ENCODE results near the gene ZNF385B.
"Not testable (repeated sequence)": the region's sequence is repeated elsewhere in the genome, so short reads cannot be mapped to it uniquely, and the experiment has no call there.

ZNF385B gene

DNA sequence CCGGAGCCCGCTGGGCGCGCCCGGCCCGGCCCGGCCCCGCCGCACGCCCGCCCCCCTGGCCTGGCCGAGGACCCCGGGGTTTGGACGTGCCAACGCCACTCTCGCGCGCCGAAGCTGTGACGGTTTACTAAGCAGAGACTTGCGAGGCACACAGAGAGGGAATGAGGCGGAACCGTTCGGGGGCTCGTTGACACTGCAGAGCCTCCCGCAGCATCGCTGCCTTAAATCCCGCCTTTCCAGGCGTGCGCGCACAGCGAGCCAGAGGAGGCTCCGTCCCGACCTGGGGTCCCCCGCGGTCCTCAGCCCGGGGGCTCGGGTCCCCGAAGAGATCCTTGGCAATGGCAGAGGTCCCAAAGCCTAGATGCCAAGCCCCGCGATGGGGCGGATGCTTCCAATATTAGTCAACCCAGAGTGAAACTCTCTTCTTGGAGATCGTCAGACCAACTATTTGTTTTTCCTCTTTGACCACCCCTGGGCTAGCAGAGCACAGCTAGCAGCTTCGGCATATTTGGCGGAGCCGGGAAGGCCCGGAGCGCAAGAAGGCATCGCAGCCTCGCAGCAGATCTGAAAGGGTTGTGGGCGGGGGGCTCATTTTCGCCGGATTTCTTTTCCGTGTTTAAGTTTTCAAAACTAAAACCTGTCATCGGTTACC is at the start of gene ZNF385B:
ZNF385B (minus strand) TSS at position 197 of the 652 bp plus-strand sequence.
- no peaks in the 10 kb centered on the region for H3K36me3 Mint-ChIP-seq
- DNase-seq (ENCODE audit: low spot score in 2 of 2) (no peak), ATAC-seq (ENCODE audit: low read depth) (peak; percentile 10)
- peak within 1 kb of the TSS; percentile 43 for H3K4me3 Mint-ChIP-seq
- no peak within 1 kb of the TSS for H3K27ac Mint-ChIP-seq
- peaks cover 8% of the 10 kb centered on the region for H3K4me1 Mint-ChIP-seq
- no peaks in the 10 kb centered on the region for H3K9me3 Mint-ChIP-seq
- peaks cover 30% of the 10 kb centered on the region for H3K27me3 Mint-ChIP-seq

DNA sequence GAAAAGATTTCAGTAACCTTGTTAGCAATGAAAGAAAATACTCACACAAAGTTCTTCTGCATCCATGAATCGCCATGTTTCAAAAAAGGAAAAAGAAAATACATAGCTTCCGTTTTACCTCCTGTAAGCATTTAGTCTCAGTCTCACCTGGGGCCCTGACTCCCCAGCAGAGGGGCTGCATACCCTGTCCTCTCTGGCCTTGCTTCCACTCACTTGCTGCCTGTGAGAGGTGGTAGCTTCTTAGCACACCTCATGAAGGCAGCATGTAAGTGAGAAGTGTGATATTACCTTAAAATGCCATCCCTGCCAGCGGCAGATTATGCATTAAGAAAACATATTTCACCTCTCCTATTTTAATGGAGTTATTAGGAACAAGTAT is 49.3 kb upstream of the ZNF385B start:
- ATAC-seq (ENCODE audit: low read depth) (no peak), DNase-seq (ENCODE audit: low spot score in 2 of 2) (no peak)
- H3K4me3 Mint-ChIP-seq: no peak overlapping the region
- H3K4me1 Mint-ChIP-seq: no peaks in the 10 kb centered on the region
- no peak overlapping the region for H3K27ac Mint-ChIP-seq
- peaks cover 3% of the 10 kb centered on the region for H3K27me3 Mint-ChIP-seq
- no peaks in the 10 kb centered on the region for H3K9me3 Mint-ChIP-seq
- no peaks in the 10 kb centered on the region for H3K36me3 Mint-ChIP-seq

DNA sequence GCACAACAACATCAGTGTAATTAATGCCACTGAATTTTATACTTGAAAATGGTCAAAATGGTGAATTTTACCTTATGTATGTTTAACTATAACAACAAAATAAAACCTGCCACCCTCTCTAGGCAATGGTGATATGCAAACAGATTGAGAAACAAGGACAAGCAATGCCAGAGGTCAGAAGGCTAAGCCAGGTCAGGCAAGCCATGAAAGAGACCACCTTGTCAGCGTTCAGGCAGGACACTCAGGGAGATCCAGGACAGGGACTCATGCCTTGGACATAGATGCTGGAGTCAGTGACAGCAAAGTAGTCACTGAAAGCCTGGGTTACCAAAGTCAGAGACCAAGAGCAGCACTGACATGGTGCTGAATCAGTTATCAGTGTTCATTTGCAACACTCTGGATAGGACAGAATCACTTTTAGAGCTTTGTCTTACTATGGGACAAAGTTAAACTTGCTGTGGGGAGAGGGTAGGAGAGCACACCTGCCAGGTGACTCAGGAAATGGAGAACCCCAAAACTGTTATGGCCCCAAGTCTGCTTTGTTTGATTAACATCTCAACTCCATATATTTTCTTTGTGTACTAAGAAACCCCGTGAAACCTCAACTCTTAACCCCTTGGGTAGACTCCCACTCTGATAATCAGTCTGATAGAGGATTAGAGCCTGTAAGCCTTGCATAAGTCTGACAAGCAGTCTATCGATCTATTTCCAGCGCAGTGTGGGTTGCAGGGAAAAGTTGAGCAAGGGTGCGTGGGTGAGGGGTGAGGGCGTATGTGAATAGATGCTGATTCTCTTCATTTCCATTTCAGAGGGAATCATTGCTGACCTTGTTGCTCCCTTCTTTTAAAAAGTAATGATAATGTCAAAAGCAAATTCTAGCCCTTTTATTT is 48.7 kb upstream of the ZNF385B start:
- no peak for DNase-seq (ENCODE audit: low spot score in 2 of 2)
- ATAC-seq (ENCODE audit: low read depth): no peak
- no peaks in the 10 kb centered on the region for H3K4me1 Mint-ChIP-seq
- H3K36me3 Mint-ChIP-seq: no peaks in the 10 kb centered on the region
- peaks cover 3% of the 10 kb centered on the region for H3K27me3 Mint-ChIP-seq
- no peak overlapping the region for H3K27ac Mint-ChIP-seq
- H3K9me3 Mint-ChIP-seq: no peaks in the 10 kb centered on the region
- no peak overlapping the region for H3K4me3 Mint-ChIP-seq

DNA sequence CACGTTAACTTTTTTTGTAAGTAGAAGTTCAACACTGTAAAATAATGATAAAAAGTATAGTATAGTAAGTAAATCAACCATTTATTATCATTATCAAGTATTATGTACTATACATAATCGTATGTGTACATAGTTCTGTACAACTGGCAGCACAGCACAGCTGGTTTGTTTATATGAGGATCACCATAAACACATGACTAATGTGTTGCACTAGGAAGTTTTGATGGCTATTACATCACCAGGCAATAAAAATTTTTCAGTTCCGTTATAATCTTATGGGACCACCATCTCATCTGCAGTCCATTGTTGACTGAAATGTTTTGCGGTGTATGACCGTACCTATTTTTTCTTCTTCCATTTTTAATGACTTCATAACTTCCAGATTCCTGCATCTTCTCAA is 39.2 kb upstream of the ZNF385B start:
- Mint-ChIP-seq H3K4me3 (no peak overlapping the region), H3K27me3 (no peaks in the 10 kb centered on the region), H3K27ac (no peak overlapping the region), H3K36me3 (no peaks in the 10 kb centered on the region), H3K4me1 (no peaks in the 10 kb centered on the region), H3K9me3 (peaks cover 3% of the 10 kb centered on the region)
- ATAC-seq (ENCODE audit: low read depth) (no peak), DNase-seq (ENCODE audit: low spot score in 2 of 2) (no peak)

DNA sequence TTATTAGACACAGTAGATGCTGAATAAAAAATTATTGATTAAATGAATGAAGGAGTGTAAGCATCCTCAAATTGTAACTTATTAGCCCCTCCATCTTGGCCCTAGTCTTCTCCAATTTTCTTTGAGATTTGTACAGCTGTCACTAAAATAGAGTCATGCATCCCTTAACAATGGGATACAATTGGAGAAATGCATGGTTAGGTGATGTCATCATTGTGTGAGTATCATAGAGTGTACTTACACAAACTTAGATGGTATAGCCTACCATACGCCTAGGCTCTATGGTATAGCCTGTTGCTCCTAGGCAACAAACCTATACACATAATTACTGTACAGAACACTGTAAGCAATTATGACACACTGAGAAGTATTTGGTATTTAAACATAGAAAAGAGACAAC is 38.3 kb upstream of the ZNF385B start:
- ATAC-seq (ENCODE audit: low read depth) (no peak), DNase-seq (ENCODE audit: low spot score in 2 of 2) (no peak)
- Mint-ChIP-seq H3K9me3 (peaks cover 3% of the 10 kb centered on the region), H3K27ac (no peak overlapping the region), H3K4me1 (no peaks in the 10 kb centered on the region), H3K27me3 (no peaks in the 10 kb centered on the region), H3K4me3 (no peak overlapping the region), H3K36me3 (no peaks in the 10 kb centered on the region)

DNA sequence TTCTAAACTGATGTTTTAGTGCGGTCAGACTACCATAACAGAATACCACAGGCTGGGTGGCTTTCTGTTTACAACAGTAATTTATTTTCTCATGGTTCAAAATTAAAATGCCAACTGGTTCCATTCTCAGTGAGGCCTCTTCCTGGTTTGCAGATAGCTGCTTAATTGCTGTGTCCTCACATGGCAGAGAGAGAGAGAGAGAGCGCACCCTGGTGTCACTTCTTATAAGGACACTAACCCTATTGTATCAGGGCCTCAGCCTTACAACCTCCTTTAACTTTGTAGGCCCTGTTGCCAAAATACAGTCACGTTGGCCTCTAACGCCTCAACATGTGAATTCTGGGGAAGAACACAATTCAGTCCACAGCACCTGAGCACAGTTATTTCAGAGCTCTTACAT is 37.5 kb upstream of the ZNF385B start:
- H3K4me1 Mint-ChIP-seq: no peaks in the 10 kb centered on the region
- no peaks in the 10 kb centered on the region for H3K36me3 Mint-ChIP-seq
- no peak overlapping the region for H3K4me3 Mint-ChIP-seq
- peaks cover 3% of the 10 kb centered on the region for H3K9me3 Mint-ChIP-seq
- DNase-seq (ENCODE audit: low spot score in 2 of 2) (no peak), ATAC-seq (ENCODE audit: low read depth) (no peak)
- H3K27me3 Mint-ChIP-seq: no peaks in the 10 kb centered on the region
- H3K27ac Mint-ChIP-seq: no peak overlapping the region

DNA sequence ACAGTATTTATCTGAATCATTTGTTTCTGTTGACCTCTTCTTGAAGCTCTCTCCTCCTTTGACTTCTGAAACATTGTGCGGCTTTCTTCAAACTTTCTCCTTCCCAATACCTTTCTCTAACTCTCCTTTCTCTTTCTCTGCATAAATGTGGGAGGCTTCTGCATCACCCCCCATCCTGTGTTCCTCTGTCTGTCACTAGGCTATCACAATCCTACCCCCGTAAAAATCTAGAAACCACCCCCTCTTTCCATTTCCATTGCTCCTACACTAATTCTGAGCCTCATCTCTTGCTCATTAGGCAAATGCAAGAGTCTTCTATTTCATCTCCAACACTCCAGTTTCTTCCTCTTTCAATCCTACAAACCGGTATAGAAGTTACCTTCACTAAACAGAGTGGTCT is 32.2 kb upstream of the ZNF385B start:
- no peak for ATAC-seq (ENCODE audit: low read depth)
- H3K4me1 Mint-ChIP-seq: no peaks in the 10 kb centered on the region
- peaks cover 2% of the 10 kb centered on the region for H3K9me3 Mint-ChIP-seq
- H3K36me3 Mint-ChIP-seq: no peaks in the 10 kb centered on the region
- H3K27ac Mint-ChIP-seq: no peak overlapping the region
- no peak for DNase-seq (ENCODE audit: low spot score in 2 of 2)
- H3K27me3 Mint-ChIP-seq: peaks cover 2% of the 10 kb centered on the region
- H3K4me3 Mint-ChIP-seq: no peak overlapping the region

DNA sequence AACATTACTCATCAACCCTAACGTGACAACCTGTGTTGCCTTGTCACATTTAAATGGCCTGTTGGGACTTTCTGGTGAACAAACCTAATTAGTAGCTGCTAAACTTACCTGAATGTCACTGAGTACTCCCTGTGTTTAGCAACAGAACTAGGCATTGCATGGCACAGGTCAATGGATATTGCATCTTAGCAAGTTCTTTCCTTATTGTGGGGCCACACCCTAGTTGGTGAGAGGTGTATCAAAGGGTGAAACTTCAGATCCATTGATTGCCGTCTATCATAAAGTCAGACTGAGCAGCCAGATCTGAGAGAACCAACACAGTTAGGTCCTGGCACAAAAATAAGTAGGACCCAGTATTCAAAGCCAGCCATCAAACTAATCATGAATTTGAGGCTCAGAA is 29.8 kb upstream of the ZNF385B start:
- Mint-ChIP-seq H3K27me3 (peaks cover 2% of the 10 kb centered on the region), H3K27ac (no peak overlapping the region), H3K4me1 (no peaks in the 10 kb centered on the region), H3K36me3 (no peaks in the 10 kb centered on the region), H3K4me3 (no peak overlapping the region), H3K9me3 (peaks cover 2% of the 10 kb centered on the region)
- ATAC-seq (ENCODE audit: low read depth) (no peak), DNase-seq (ENCODE audit: low spot score in 2 of 2) (no peak)

DNA sequence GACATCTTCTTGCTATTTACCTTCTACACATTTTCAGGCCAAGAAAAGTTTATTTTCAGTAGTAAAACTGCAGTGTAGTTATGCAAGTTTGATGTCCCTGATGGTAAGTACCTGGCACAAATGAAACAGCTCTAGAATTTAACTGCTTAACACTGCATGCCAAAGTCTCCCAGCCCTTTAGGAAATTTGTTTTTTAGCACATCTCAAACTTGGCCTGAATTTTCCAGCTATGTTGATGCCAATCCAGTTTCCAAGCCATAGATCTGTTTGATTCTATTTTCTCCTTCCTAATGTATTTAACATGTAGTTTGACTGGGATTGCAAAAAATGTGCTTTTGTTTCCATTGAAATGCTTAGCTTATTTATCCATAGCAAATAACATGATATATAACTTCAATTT is 29.3 kb upstream of the ZNF385B start:
- Mint-ChIP-seq H3K36me3 (no peaks in the 10 kb centered on the region), H3K9me3 (peaks cover 2% of the 10 kb centered on the region), H3K27ac (no peak overlapping the region), H3K4me1 (no peaks in the 10 kb centered on the region), H3K27me3 (peaks cover 2% of the 10 kb centered on the region), H3K4me3 (no peak overlapping the region)
- DNase-seq (ENCODE audit: low spot score in 2 of 2): no peak
- no peak for ATAC-seq (ENCODE audit: low read depth)

DNA sequence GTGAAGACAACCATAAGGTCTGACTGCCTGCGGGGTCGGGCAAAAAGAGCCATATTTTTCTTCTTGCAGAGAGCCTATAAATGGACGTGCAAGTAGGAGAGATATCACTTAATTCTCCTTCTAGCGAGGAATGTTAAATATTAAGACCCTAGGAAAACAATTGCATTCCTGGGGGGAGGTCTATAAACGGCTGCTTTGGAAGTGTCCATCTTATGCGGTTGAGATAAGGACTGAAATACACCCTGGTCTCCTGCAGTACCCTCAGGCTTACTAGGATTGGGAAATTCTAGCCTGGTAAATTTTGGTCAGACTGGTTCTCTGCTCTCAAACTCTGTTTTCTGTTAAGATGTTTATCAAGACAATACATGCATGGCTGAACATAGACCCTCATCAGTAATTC is 27.2 kb upstream of the ZNF385B start:
- ATAC-seq (ENCODE audit: low read depth); H3K4me3 Mint-ChIP-seq; DNase-seq (ENCODE audit: low spot score in 2 of 2); H3K9me3 Mint-ChIP-seq; H3K27ac Mint-ChIP-seq; H3K27me3 Mint-ChIP-seq; H3K36me3 Mint-ChIP-seq; H3K4me1 Mint-ChIP-seq: not testable (repeated sequence)

DNA sequence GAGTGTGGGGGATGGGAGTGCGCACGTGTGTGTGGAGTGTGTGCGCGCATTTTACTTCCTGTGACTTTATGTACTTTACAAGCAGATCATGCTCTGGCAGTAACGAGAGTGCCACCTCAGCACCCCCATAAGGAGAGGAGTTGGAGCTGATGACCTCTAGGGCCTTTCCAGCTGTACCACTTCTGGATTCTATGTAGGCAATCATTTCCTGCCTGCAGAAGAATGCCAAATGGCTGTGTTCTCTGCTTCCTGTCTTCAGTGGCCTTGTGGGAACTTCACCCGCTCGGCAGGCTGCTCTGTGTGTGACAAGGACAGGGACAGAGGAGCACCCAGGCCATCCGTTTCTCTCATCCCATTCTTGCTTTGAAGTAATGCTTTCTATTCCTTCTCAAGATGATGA is 22.8 kb upstream of the ZNF385B start:
- H3K27ac Mint-ChIP-seq: no peak overlapping the region
- H3K4me3 Mint-ChIP-seq: no peak overlapping the region
- H3K36me3 Mint-ChIP-seq: no peaks in the 10 kb centered on the region
- H3K9me3 Mint-ChIP-seq: peaks cover 2% of the 10 kb centered on the region
- ATAC-seq (ENCODE audit: low read depth): no peak
- no peaks in the 10 kb centered on the region for H3K4me1 Mint-ChIP-seq
- DNase-seq (ENCODE audit: low spot score in 2 of 2): no peak
- no peaks in the 10 kb centered on the region for H3K27me3 Mint-ChIP-seq

DNA sequence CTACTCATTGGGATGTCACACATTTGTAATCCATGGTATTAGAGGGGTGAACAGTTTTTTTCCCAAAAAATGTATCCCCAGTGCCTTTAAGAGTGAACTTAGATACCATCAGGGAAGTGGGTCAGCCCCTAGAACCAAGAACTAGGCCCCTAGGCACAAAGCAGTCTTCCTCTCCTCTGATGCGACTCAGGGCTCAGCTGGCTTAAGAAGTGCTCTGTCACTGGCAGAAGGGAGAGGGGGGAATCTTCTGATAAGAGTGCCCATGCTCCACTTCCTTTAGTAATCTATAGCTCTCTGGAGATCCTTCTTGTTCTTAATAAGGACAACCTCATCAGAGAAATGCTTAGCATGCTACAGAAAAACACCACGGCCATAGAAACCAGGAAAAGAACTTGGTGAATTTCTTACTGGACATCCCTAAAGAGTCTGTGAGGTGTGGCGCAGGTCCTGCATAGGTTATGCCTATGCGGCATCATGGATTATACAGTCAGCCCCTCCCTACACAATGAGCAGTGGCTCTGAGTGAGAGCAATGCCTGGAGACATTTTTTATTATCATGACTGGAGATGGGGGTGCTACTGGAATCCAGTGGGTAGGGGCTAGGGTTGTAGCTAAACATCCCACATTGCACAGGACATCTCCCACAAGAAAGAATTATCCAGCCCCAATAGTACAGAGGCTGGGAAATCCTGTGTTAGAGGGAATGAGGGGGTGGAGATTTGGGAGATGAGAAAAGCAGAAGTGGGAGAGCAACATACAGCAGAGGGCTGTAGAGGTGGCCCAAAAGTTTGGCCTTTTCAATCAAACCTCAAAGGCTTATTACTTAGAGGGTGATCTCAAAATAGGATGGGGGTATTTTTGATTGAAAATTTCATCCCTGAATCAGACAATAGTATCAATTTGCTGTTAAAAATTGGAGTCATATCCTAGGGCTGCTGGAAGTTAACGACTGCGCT is 21.7 kb upstream of the ZNF385B start:
- H3K4me1 Mint-ChIP-seq: no peaks in the 10 kb centered on the region
- H3K4me3 Mint-ChIP-seq: no peak overlapping the region
- DNase-seq (ENCODE audit: low spot score in 2 of 2) (no peak), ATAC-seq (ENCODE audit: low read depth) (no peak)
- H3K9me3 Mint-ChIP-seq: no peaks in the 10 kb centered on the region
- no peak overlapping the region for H3K27ac Mint-ChIP-seq
- H3K36me3 Mint-ChIP-seq: no peaks in the 10 kb centered on the region
- no peaks in the 10 kb centered on the region for H3K27me3 Mint-ChIP-seq

DNA sequence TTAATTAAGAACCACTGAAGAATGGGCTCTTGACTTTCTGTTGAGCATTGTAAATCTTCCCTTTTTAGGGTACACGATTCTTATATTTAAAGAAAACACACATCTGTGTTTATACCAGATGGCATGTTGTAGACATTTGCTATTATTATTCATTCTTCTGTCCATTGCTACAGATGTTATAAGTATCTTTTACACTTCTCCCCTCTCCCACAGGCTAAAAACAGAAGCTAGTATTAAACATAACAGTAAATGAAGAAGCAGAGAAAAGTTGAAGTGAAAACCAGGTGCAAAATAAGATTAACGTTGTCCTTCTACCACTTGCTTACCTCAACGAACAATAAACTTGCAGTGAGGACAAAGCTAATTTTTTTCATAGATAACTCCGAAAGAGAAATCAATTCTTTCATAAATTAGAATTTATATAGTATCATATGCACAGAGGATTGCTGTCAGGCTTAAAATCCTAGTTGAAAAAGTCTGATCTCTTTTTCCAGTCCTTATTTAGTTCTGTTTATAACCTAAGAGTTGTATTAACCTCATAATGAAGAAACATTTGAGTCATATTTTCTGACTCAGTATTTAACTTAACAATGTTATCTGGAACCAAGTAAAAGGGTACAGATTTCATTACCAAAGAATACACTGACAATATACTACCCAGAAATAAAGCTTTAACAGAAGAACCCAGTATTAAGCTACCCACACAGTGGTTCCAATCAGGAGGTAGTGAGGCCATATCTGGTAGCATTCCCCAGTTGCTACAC is 16.4 kb upstream of the ZNF385B start:
- DNase-seq (ENCODE audit: low spot score in 2 of 2): no peak
- H3K9me3 Mint-ChIP-seq: no peaks in the 10 kb centered on the region
- H3K27ac Mint-ChIP-seq: no peak overlapping the region
- H3K36me3 Mint-ChIP-seq: no peaks in the 10 kb centered on the region
- no peaks in the 10 kb centered on the region for H3K4me1 Mint-ChIP-seq
- H3K4me3 Mint-ChIP-seq: no peak overlapping the region
- H3K27me3 Mint-ChIP-seq: no peaks in the 10 kb centered on the region
- ATAC-seq (ENCODE audit: low read depth): no peak
